Rectal smooth muscle tissue (tissue), 1 donor: ENCODE data around the gene KCP.
A peak's percentile ranks its signal among the peaks of the same experiment; 100 is the strongest.

Experiments used
- H3K27ac ChIP-seq: one replicate; pipeline ENCODE4 v1.7.0; 2013; ENCODE audit warnings: low read depth, low read length, inconsistent platforms
- H3K27me3 ChIP-seq: one replicate; pipeline ENCODE4 v1.7.0; 2013; ENCODE audit warnings: low read length; ENCODE audit not compliant: control insufficient read depth, insufficient read depth
- H3K36me3 ChIP-seq: one replicate; pipeline ENCODE4 v1.7.0; 2013; ENCODE audit warnings: low read length; ENCODE audit not compliant: control insufficient read depth, insufficient read depth
- H3K4me1 ChIP-seq: one replicate; pipeline ENCODE4 v1.7.0; 2013; ENCODE audit warnings: low read length; ENCODE audit not compliant: control insufficient read depth, insufficient read depth
- H3K4me3 ChIP-seq: one replicate; pipeline ENCODE4 v1.7.0; 2013; ENCODE audit warnings: low read length
- H3K9ac ChIP-seq: one replicate; pipeline ENCODE4 v1.7.0; 2013; ENCODE audit warnings: low read length

KCP gene

DNA sequence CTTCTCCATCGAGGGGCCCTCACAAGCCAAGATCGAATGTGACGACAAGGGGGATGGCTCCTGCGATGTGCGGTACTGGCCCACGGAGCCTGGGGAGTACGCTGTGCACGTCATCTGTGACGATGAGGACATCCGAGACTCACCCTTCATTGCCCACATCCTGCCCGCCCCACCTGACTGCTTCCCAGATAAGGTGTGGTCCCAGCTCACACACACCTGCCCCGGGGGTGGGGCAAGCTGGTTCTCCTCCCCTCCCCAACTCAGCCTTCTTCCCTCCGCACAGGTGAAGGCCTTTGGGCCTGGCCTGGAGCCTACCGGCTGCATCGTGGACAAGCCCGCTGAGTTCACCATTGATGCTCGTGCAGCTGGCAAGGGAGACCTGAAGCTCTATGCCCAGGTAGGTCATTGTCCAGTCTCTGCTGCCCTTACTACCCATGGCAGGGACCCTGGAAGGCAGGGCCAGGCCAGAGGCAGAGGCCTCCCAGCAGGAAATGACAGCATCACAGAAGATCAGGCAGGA is 69.3 kb downstream of the KCP start:
- H3K36me3 ChIP-seq, result peaks cover 41% of the 10 kb centered on the region

DNA sequence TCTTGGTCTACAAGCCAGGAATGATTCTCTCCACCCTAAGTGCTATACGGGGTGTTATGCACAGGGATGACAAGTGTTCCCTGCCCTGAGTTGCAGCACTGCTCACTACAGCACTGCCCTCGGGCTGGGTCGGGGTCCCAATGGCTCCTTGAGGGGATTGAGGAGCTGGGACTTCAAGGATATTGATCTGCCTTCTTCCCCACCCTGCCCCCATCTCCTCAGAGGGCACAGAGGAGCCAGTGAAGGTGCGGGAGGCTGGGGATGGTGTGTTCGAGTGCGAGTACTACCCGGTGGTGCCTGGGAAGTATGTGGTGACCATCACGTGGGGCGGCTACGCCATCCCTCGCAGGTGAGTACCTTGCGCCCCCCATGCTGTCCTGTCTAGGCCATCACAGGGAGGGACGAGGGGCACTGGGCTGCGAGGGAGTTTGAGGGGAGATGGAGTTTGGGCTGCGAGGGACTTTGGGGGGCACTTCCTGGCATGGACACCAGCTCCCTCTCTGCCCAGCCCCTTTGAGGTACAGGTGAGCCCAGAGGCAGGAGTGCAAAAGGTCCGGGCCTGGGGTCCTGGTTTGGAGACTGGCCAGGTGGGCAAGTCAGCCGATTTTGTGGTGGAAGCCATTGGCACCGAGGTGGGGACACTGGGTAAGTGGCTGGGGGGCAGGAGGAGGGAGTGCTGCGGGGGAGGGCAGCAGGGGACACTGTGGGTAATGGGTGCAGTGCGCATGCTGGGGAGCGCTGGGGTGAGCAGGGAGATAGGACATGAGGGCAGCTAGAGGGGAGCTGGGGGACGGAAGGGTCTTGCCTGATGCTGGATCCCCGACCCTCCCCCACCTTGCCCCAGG is 70.0 kb downstream of the KCP start:
- Histone ChIP-seq H3K4me3 (no peak overlapping the region), H3K36me3 (peaks cover 38% of the 10 kb centered on the region), H3K27me3 (no peaks in the 10 kb centered on the region), H3K27ac (peak overlapping the region; percentile 5), H3K4me1 (peaks cover 9% of the 10 kb centered on the region), H3K9ac (no peak overlapping the region)

More for the DNA sequence above, 69.3 kb downstream of the KCP start:
- Histone ChIP-seq H3K4me1 (peaks cover 2% of the 10 kb centered on the region), H3K27me3 (no peaks in the 10 kb centered on the region), H3K4me3 (no peak overlapping the region), H3K9ac (no peak overlapping the region), H3K27ac (peak overlapping the region; percentile 4)

DNA sequence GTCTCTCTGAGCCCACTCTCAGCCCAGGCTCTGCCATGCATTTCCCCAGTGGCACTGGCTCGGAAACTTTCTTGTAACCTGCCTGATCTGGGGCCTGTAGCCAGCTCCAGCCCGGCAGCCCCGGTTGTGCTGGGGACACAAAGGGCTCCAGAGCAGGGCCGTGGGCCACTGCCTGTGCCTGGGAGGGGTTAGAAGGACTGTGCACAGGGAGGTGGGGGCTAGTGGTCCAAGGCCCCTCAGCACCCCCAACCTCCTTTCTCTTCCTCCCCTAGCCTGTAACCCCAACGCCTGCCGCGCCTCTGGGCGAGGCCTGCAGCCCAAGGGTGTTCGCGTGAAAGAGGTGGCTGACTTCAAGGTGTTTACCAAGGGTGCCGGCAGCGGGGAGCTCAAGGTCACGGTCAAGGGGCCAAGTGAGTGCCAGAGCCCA is 70.7 kb downstream of the KCP start:
- Histone ChIP-seq H3K36me3 (peaks cover 38% of the 10 kb centered on the region), H3K27me3 (no peaks in the 10 kb centered on the region), H3K4me1 (peaks cover 14% of the 10 kb centered on the region), H3K4me3 (no peak overlapping the region), H3K27ac (peak overlapping the region; percentile 44), H3K9ac (no peak overlapping the region)

DNA sequence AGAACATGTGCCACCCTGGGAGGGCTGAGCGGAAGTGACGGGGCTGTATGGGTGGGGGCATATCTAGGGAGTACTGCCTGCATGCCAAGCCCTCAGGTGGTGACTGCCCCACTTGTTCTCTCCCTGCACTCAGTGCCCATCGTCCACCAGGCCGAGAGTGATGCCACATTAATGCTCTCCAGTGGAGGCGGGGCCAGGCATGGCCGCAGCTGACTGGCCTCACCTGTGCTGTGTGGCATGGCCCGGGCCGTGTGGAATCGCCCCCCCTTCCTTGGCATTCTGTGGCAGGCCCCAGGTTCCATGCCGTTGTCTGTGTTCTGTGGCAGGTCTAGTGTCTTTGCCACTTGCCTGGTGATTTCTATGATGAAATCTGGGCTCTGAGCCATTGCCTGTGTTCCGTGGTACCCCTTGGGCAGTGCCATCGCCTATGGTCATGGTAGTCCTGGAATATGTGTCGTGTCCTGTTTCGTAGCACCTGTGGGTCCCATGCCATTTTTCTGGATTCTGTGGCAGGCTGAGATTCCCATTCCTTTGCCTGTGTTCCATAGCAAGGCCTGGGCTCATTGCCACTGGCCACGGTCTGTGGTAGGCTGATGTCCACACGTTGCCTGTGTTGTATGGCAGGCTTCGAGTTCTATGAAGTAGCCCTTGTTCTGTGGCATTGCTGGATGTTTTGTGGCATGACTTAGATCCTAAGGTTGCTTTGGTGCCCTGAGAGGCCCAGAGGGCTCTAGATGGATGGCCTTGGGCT is 71.4 kb downstream of the KCP start:
- no peaks in the 10 kb centered on the region for H3K27me3 ChIP-seq
- H3K27ac ChIP-seq, result peak overlapping the region; percentile 44
- H3K4me1 ChIP-seq, result peaks cover 16% of the 10 kb centered on the region
- H3K36me3 ChIP-seq, result peaks cover 38% of the 10 kb centered on the region
- no peak overlapping the region for H3K9ac ChIP-seq
- H3K4me3 ChIP-seq, result no peak overlapping the region

DNA sequence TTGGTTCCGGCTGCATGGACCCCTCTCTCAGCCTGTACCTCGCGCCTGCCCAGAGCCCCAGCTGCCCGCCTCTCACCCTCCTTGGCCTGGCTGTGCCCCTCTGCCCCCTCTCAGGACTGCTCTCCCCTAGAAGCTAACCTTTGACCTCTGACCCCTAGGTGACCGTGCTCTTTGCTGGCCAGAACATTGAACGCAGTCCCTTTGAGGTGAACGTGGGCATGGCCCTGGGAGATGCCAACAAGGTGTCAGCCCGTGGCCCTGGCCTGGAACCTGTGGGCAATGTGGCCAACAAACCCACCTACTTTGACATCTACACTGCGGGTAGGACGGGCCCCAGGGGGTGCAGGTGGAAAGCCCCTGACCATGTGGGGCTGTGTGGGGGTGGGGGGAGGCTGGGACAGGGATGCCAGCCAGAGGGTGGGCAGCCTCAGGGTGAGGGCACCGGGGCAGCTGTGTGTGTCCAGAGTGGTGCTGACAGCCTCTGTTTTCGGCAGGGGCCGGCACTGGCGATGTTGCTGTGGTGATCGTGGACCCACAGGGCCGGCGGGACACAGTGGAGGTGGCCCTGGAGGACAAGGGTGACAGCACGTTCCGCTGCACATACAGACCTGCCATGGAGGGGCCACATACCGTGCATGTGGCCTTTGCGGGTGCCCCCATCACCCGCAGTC is 72.3 kb downstream of the KCP start:
- Histone ChIP-seq H3K36me3 (peaks cover 33% of the 10 kb centered on the region), H3K4me3 (no peak overlapping the region), H3K9ac (no peak overlapping the region), H3K4me1 (peaks cover 24% of the 10 kb centered on the region), H3K27me3 (no peaks in the 10 kb centered on the region), H3K27ac (peak overlapping the region; percentile 49)

DNA sequence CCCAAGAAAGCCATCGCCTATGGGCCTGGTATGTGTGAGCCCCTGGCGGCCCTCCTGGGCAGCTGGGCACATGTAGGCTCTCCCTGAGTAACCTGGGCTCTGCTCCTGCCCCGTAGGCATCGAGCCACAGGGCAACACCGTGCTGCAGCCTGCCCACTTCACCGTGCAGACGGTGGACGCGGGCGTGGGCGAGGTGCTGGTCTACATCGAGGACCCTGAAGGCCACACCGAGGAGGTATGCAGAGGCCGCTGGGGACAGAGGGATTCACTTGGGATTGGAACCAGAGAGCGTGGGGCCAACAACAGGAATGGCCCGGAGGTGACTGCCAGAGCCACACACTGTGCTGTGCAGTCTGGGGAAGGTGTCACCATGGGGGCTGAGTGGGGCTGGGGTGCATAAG is 73.0 kb downstream of the KCP start:
- Histone ChIP-seq H3K36me3 (peaks cover 27% of the 10 kb centered on the region), H3K4me3 (no peak overlapping the region), H3K4me1 (peaks cover 30% of the 10 kb centered on the region), H3K9ac (no peak overlapping the region), H3K27me3 (no peaks in the 10 kb centered on the region), H3K27ac (peak overlapping the region; percentile 98)

DNA sequence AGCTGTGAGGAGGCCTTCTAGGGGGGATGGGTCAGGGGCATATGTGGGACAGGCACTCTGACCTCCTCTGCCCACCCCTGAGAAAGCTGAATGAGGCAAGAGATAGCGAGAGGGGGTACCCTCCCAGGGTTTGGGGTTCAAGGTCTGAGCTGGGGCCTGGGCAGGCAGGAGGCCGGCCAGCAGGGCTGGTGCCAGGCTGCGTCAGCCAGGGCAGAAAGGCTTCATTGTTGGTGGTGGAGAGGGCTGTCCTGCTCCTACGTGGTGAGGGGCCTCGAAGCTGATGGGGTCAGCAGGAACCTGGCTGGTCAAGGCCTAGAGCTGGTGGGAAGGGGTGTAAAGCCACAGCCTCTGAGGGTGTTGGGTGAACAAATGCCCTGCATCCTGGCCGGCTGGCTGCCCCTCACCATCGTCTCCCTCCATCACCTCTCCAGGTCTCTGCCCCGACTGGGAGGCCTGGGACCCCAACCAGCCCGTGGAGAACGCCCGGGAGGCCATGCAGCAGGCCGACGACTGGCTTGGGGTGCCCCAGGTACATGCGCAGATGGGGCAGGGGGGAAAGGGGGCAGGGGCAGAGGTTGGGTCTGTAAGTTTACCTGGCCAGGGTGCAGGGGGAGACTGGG is 73.7 kb downstream of the KCP start:
- H3K4me3 ChIP-seq, result no peak overlapping the region
- peaks cover 23% of the 10 kb centered on the region for H3K36me3 ChIP-seq
- H3K4me1 ChIP-seq, result peaks cover 31% of the 10 kb centered on the region
- H3K27ac ChIP-seq, result peak overlapping the region; percentile 98
- H3K9ac ChIP-seq, result no peak overlapping the region
- peaks cover under 1% of the 10 kb centered on the region for H3K27me3 ChIP-seq

DNA sequence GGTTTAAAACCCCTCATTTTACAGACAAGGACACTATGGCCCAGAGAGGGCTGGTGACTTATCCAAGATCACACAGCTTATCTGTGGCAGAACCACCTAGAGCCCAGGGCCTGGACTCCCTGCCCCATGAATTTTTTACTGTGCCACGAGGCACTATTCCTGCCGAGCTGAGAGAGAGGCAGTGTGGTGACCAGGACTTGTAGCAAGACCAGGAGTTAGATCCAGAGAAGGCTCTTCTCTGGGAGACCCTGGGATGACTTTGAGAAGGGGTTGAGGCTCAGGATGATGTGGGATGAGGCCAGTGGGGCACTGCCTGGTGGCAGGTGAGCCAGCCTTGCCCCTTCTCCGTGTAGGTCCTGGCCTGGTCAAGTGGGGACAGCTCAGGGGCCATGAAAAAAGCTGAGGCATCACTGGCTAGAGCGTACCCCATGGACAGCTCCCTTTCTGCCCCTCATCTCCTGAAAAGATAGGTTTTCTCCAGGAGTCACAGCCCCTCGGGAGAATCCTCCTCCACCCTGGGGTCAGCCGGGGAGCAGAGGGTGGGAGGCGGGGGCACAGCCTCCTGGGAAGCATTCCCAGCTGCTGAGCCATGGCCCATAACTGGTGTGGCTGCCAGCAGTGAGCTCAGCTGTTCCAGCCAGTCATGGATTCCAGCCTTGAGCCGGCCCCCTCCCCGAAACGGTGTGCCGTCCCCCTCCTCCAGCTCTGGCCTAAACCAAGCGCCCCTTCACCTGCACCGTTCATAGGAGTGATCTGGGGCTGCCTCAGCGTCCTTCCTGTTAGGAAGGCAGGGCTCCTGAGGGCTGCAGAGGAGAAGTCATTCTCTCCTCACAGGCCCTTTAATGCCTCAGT is 74.5 kb downstream of the KCP start:
- no peak overlapping the region for H3K4me3 ChIP-seq
- H3K36me3 ChIP-seq, result peaks cover 19% of the 10 kb centered on the region
- no peak overlapping the region for H3K9ac ChIP-seq
- peak overlapping the region; percentile 98 for H3K27ac ChIP-seq
- H3K4me1 ChIP-seq, result peaks cover 31% of the 10 kb centered on the region
- H3K27me3 ChIP-seq, result peaks cover 4% of the 10 kb centered on the region

DNA sequence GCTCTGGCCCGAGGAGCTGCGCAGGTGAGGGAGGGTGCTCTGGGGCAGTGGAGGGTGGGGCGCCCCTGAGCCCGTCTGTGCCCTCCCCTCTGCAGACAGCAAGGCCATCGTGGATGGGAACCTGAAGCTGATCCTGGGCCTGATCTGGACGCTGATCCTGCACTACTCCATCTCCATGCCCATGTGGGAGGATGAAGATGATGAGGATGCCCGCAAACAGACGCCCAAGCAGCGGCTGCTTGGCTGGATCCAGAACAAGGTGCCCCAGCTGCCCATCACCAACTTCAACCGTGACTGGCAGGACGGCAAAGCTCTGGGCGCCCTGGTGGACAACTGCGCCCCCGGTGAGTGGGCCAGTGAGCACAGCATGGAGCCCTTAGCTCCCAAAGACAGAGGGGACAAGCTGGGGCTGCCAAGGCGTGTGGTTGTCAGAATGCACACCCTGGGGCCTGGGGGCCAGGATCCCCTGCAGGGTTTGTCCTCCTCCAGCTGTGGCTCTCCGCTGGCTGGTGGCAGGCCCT is 75.2 kb downstream of the KCP start:
- H3K27ac ChIP-seq, result peak overlapping the region; percentile 98
- H3K4me3 ChIP-seq, result no peak overlapping the region
- no peak overlapping the region for H3K9ac ChIP-seq
- peaks cover 19% of the 10 kb centered on the region for H3K36me3 ChIP-seq
- H3K4me1 ChIP-seq, result peaks cover 31% of the 10 kb centered on the region
- peaks cover 4% of the 10 kb centered on the region for H3K27me3 ChIP-seq

DNA sequence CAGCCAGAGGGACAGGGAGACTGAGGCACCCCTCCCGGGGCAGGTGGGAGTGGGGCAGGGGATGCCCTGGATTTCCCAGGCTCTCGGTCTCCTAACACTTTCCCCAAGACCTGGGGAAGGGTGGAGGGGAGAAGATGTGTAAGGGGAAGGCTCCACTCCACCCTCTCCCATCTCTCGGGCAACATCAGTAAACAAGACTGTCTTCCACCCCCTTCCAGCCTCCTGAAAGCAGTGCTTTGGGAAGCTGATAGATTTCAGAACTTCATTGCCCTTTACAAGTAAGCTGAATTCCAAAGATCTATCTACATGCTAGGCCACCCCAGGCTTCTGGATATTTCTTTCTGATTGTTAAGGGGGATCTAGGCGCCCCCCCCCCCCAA is 76.6 kb downstream of the KCP start:
- Histone ChIP-seq H3K4me1 (peaks cover 39% of the 10 kb centered on the region), H3K36me3 (peaks cover 15% of the 10 kb centered on the region), H3K27ac (peak overlapping the region; percentile 98), H3K4me3 (no peak overlapping the region), H3K9ac (no peak overlapping the region), H3K27me3 (peaks cover 12% of the 10 kb centered on the region)
